ENCODE results near the gene GNAS.

DNA sequence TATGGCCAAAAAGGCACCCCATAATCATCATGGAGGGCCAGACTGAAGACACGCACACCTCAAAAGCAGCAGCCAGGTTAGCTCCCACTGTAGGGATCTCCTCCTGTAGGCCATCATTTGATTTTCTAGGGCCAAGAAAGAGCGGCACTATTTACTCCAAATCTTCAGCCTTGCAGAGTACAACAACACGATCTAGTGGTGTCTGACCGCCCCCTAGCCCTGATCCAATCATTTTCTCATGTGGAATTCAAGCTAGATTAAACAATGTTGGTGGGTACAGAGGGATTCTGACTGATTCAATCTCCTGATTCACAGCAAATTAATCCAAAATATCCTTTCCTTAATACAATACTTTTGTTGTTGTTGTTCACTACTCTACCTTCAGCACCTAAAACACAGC is 14.3 kb upstream of the GNAS start:
- TF ChIP-seq POLR2A (IDR thresholded peaks at IDR 0.05) = no peak
- TF ChIP-seq, protein P1, sequence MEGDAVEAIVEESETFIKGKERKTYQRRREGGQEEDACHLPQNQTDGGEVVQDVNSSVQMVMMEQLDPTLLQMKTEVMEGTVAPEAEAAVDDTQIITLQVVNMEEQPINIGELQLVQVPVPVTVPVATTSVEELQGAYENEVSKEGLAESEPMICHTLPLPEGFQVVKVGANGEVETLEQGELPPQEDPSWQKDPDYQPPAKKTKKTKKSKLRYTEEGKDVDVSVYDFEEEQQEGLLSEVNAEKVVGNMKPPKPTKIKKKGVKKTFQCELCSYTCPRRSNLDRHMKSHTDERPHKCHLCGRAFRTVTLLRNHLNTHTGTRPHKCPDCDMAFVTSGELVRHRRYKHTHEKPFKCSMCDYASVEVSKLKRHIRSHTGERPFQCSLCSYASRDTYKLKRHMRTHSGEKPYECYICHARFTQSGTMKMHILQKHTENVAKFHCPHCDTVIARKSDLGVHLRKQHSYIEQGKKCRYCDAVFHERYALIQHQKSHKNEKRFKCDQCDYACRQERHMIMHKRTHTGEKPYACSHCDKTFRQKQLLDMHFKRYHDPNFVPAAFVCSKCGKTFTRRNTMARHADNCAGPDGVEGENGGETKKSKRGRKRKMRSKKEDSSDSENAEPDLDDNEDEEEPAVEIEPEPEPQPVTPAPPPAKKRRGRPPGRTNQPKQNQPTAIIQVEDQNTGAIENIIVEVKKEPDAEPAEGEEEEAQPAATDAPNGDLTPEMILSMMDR (IDR thresholded peaks at IDR 0.05) = no peak
